HG02642 (cell line): ENCODE results near the gene PTPN4.

Experiments used
- ATAC-seq: cut with Tn5 transposase; IDR thresholded peaks from one replicate; pipeline ENCODE4 v1.9.1; 2021; ENCODE audit warnings: mild to moderate bottlenecking; ENCODE audit not compliant: unreplicated experiment, poor library complexity

Gene PTPN4

GRCh38 chr2:119760956-119761275 is 1.2 kb downstream of the PTPN4 start:
- no peak for ATAC-seq

- ATAC-seq, result no peak
These were observed 5.1 kb downstream of the PTPN4 start for GRCh38 chr2:119764832-119765231.

- ATAC-seq, result no peak
These were observed 5.8 kb downstream of the PTPN4 start for GRCh38 chr2:119765433-119766002.

- no peak for ATAC-seq
These were observed 7.2 kb downstream of the PTPN4 start for GRCh38 chr2:119766944-119767343.

- no peak for ATAC-seq
These were observed 9.0 kb downstream of the PTPN4 start for GRCh38 chr2:119768742-119769141.

- ATAC-seq, result no peak
These were observed 9.9 kb downstream of the PTPN4 start for GRCh38 chr2:119769645-119770044.

GRCh38 chr2:119771331-119771730 is 11.6 kb downstream of the PTPN4 start:
- ATAC-seq, result no peak

- ATAC-seq, result no peak
These were observed 12.4 kb downstream of the PTPN4 start for GRCh38 chr2:119772128-119772527.

GRCh38 chr2:119772767-119773166 is 13.0 kb downstream of the PTPN4 start:
- no peak for ATAC-seq

GRCh38 chr2:119774026-119774425 is 14.3 kb downstream of the PTPN4 start:
- no peak for ATAC-seq

GRCh38 chr2:119775102-119775501 is 15.4 kb downstream of the PTPN4 start:
- ATAC-seq, result no peak

- ATAC-seq, result no peak
These were observed 22.7 kb downstream of the PTPN4 start for GRCh38 chr2:119782308-119783027.

- no peak for ATAC-seq
These were observed 25.2 kb downstream of the PTPN4 start for GRCh38 chr2:119784876-119785275.

GRCh38 chr2:119786295-119786694 is 26.6 kb downstream of the PTPN4 start:
- ATAC-seq, result no peak

- ATAC-seq, result no peak
These were observed 29.0 kb downstream of the PTPN4 start for GRCh38 chr2:119788752-119789151.

GRCh38 chr2:119790466-119790865 is 30.7 kb downstream of the PTPN4 start:
- no peak for ATAC-seq

GRCh38 chr2:119792907-119793312 is 33.2 kb downstream of the PTPN4 start:
- no peak for ATAC-seq

- no peak for ATAC-seq
These were observed 34.5 kb downstream of the PTPN4 start for GRCh38 chr2:119794237-119794636.

GRCh38 chr2:119795309-119796303 is 35.9 kb downstream of the PTPN4 start:
- no peak for ATAC-seq

- ATAC-seq, result no peak
These were observed 40.7 kb downstream of the PTPN4 start for GRCh38 chr2:119800376-119800902.

- no peak for ATAC-seq
These were observed 41.3 kb downstream of the PTPN4 start for GRCh38 chr2:119801040-119801439.
